ENCODE results near the gene KCNH5.
"Not testable (repeated sequence)": the region's sequence is repeated elsewhere in the genome, so short reads cannot be mapped to it uniquely, and the experiment has no call there.

The KCNH5 gene

DNA sequence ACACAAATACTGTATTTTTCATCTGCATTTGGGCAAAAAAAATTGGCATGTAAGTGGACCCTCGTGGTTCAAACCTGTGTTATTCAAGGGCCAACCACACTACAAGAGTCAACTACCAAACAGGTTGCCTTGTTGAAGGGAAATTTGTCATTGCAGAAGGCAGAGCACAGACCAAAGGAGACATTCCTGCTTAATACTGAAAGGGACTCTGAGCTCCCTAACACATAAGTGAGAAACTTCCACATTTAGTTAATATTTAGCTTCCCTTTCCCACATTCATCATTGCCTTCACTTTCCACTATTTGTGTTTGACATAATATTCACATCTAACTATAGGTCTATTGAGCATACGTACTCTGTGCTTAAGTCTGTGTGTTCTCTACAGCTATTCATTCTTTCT is 266.9 kb downstream of the KCNH5 start:
- H3K4me3 ChIP-seq (replicated peaks; ENCODE audit: low read depth, low read length): no peak overlapping the region
- TF ChIP-seq, protein P1, sequence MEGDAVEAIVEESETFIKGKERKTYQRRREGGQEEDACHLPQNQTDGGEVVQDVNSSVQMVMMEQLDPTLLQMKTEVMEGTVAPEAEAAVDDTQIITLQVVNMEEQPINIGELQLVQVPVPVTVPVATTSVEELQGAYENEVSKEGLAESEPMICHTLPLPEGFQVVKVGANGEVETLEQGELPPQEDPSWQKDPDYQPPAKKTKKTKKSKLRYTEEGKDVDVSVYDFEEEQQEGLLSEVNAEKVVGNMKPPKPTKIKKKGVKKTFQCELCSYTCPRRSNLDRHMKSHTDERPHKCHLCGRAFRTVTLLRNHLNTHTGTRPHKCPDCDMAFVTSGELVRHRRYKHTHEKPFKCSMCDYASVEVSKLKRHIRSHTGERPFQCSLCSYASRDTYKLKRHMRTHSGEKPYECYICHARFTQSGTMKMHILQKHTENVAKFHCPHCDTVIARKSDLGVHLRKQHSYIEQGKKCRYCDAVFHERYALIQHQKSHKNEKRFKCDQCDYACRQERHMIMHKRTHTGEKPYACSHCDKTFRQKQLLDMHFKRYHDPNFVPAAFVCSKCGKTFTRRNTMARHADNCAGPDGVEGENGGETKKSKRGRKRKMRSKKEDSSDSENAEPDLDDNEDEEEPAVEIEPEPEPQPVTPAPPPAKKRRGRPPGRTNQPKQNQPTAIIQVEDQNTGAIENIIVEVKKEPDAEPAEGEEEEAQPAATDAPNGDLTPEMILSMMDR (IDR thresholded peaks at IDR 0.05; ENCODE audit: low read length, missing control alignments): no peak
- DNase-seq (ENCODE audit: low read depth): no peak

DNA sequence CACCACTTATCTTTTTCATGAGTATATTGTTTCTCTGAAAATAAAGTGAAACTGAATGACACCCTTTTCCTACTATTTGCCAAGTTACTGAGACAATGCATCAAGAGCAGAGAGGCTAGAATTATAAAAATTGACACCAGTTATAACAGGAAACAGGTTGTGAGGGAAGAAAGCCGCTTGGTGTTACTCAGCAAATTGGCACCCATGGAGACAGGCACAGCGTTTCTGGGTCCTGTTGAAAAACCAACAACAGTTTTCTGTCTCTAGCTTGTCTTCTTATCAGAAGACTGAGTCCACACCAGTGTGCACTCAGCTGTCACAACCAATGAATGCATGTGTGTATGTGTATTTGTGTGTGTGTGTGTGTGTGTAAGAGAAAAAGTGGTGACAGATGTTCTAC is 267.7 kb downstream of the KCNH5 start:
- H3K4me3 ChIP-seq (replicated peaks; ENCODE audit: low read depth, low read length): no peak overlapping the region
- TF ChIP-seq, protein P1 (IDR thresholded peaks at IDR 0.05; ENCODE audit: low read length, missing control alignments): no peak
- DNase-seq (ENCODE audit: low read depth): no peak

DNA sequence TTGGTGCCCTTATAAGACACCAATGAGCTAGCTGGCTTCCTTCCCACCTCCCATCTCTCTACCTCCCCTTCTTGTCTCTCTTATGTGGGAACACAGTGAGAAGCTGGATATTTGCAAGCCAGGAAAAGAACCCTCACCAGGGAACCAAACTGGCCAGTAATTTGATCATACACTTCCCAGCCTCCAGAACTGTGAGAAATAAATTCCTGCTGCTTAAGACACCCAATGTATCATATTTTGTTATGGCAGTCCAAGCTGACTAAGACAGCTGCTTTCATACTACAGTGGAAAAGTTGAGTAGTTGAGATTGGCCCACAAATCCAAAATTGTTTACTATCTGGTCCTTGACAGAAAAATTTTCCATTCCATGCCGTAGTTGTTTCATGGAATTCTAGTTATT is 269.0 kb downstream of the KCNH5 start:
- no peak for DNase-seq (ENCODE audit: low read depth)
- TF ChIP-seq, protein P1 (IDR thresholded peaks at IDR 0.05; ENCODE audit: low read length, missing control alignments): no peak
- H3K4me3 ChIP-seq (replicated peaks; ENCODE audit: low read depth, low read length): no peak overlapping the region

DNA sequence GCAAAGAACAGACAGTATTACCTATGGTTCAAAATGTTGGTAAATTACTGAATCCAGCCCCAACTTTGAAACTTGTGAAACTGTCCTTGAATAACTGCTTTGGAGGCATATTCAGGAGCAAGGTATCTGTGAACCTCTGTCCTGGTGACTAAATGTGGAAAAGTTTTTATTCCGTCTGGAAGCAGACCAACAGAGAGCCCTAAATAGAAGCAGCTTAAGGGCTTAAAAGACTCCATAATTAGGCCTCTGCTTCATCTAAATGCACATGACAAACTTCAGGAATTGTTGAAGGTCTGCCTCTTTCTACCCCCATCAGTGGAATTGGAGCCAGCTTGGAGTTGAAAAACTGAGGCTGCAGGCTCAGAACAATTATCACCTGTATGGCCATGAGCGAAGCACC is 276.5 kb downstream of the KCNH5 start:
- TF ChIP-seq, protein P1 (IDR thresholded peaks at IDR 0.05; ENCODE audit: low read length, missing control alignments): no peak

DNA sequence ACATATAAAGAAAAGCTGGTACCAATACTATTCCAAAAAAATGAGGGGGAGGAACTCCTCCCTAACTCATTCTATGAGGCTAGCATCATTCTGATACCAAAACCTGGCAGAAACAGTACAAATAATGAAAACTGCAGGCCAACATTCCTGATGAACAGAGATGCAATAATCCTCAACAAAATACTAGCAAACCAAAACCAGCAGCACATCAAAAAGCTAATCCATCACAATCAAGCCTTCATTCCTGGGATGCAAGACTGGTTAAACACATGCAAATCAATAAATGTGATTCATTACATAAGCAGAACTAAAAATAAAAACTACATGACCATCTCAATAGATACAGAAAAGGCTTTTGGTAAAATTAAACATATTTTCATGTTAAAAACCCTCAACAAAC is 281.3 kb downstream of the KCNH5 start:
- TF ChIP-seq, protein P1 (IDR thresholded peaks at IDR 0.05; ENCODE audit: low read length, missing control alignments): no peak
- no peak for DNase-seq (ENCODE audit: low read depth)
- no peak overlapping the region for H3K4me3 ChIP-seq (replicated peaks; ENCODE audit: low read depth, low read length)

More for the DNA sequence above, 276.5 kb downstream of the KCNH5 start:
- DNase-seq (ENCODE audit: low read depth): no peak
- no peak overlapping the region for H3K4me3 ChIP-seq (replicated peaks; ENCODE audit: low read depth, low read length)

DNA sequence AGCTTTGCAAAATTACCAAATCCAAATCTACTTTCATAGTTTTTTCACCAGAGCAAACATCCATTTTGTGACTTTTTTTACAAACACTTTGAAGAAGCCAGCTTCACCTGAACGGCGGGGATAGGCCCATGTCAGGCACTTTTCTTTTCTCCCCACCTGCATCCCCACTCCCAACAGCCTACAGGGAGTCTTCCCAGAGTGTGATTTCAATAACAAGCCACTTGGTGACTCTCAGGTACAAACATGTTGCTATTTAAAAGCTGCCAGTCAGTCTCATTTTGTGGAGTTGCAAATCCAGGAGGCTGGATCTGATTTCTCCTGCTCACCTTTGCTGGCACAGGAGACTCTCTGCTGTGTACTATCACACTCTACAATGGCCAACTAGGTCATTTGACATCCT is 285.5 kb downstream of the KCNH5 start:
- TF ChIP-seq, protein P1 (IDR thresholded peaks at IDR 0.05; ENCODE audit: low read length, missing control alignments): no peak
- DNase-seq (ENCODE audit: low read depth): no peak
- no peak overlapping the region for H3K4me3 ChIP-seq (replicated peaks; ENCODE audit: low read depth, low read length)

DNA sequence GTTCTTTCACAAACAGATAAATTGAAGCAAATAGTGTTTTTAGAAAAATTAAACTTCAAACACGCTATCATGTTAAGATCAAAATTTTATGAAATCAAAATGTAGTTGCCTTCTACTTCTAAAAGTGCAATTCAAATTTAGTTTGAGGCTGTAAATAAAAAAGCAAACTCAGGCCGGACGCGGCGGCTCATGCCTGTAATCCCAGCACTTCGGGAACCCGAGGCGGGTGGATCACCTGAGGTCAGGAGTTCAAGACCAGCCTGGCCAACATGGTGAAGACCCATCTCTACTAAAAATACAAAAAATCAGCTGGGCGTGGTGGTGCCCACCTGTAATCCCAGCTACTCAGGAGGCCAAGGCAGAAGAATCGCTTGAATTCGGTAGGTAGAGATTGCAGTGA is 298.4 kb downstream of the KCNH5 start:
- not testable (repeated sequence) for H3K4me3 ChIP-seq (replicated peaks; ENCODE audit: low read depth, low read length); DNase-seq (ENCODE audit: low read depth)

DNA sequence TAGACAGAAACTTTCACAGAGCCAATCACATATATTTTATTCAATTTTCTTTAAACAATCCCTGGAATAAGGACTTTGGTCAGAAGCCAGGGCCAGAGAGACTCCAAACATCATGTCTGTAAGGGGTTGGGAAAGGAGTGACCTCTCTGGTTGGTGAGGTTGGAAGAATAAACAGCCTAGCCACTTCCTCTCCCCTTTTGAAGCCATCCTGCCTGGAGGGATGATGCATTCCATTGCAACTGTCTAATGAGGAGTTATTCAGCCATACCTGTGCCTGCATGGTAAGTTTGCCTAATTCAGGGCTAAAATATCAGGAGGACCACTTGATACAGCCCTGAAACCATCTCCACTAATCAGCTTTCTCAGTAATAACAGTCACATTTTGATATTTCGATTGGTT is 299.8 kb downstream of the KCNH5 start:
- TF ChIP-seq, protein P1 (IDR thresholded peaks at IDR 0.05; ENCODE audit: low read length, missing control alignments): no peak
- H3K4me3 ChIP-seq (replicated peaks; ENCODE audit: low read depth, low read length): no peak overlapping the region
- DNase-seq (ENCODE audit: low read depth): no peak

Data from fibroblast of pulmonary artery (primary cell).